GM21447 (cell line): ENCODE measurements around the gene GREB1L.
"Not testable (repeated sequence)": the region's sequence is repeated elsewhere in the genome, so short reads cannot be mapped to it uniquely, and the experiment has no call there.

Experiments used
- ATAC-seq: cut with Tn5 transposase; IDR thresholded peaks from one replicate; pipeline ENCODE4 v1.9.1; 2021; ENCODE audit not compliant: unreplicated experiment

The GREB1L gene

GRCh38 chr18:21303895-21304294 lies 61.9 kb downstream of the GREB1L start:
- no peak for ATAC-seq

GRCh38 chr18:21305621-21306020 lies 63.6 kb downstream of the GREB1L start:
- ATAC-seq = no peak

- no peak for ATAC-seq
These were observed 64.3 kb downstream of the GREB1L start for GRCh38 chr18:21306368-21306767.

- no peak for ATAC-seq
These were observed 65.5 kb downstream of the GREB1L start for GRCh38 chr18:21307578-21307977.

- no peak for ATAC-seq
These were observed 67.2 kb downstream of the GREB1L start for GRCh38 chr18:21309248-21309647.

GRCh38 chr18:21311980-21312379 lies 69.9 kb downstream of the GREB1L start:
- ATAC-seq = not testable (repeated sequence)

GRCh38 chr18:21313576-21313975 lies 71.5 kb downstream of the GREB1L start:
- no peak for ATAC-seq

- no peak for ATAC-seq
These were observed 72.7 kb downstream of the GREB1L start for GRCh38 chr18:21314724-21315123.

GRCh38 chr18:21315126-21315525 lies 73.1 kb downstream of the GREB1L start:
- not testable (repeated sequence) for ATAC-seq

GRCh38 chr18:21315741-21316197 lies 73.7 kb downstream of the GREB1L start:
- no peak for ATAC-seq

- ATAC-seq = no peak
These were observed 74.3 kb downstream of the GREB1L start for GRCh38 chr18:21316296-21316695.

- ATAC-seq = no peak
These were observed 79.7 kb downstream of the GREB1L start for GRCh38 chr18:21321711-21322110.

- ATAC-seq = no peak
These were observed 85.1 kb downstream of the GREB1L start for GRCh38 chr18:21327101-21327500.

- no peak for ATAC-seq
These were observed 88.2 kb downstream of the GREB1L start for GRCh38 chr18:21330122-21330701.

- ATAC-seq = no peak
These were observed 89.0 kb downstream of the GREB1L start for GRCh38 chr18:21331065-21331464.

GRCh38 chr18:21335927-21336488 lies 94.0 kb downstream of the GREB1L start:
- no peak for ATAC-seq

- ATAC-seq = no peak
These were observed 94.8 kb downstream of the GREB1L start for GRCh38 chr18:21336846-21337245.

- ATAC-seq = no peak
These were observed 99.1 kb downstream of the GREB1L start for GRCh38 chr18:21341141-21341540.

GRCh38 chr18:21342372-21342771 lies 100.3 kb downstream of the GREB1L start:
- no peak for ATAC-seq

- ATAC-seq = no peak
These were observed 102.8 kb downstream of the GREB1L start for GRCh38 chr18:21344860-21345259.

GRCh38 chr18:21345840-21346239 lies 103.8 kb downstream of the GREB1L start:
- ATAC-seq = no peak

- ATAC-seq = no peak
These were observed 117.7 kb downstream of the GREB1L start for GRCh38 chr18:21359746-21360145.

- no peak for ATAC-seq
These were observed 119.4 kb downstream of the GREB1L start for GRCh38 chr18:21361307-21361880.
